Panc1 (cell line): ENCODE measurements around the gene SAMD4A.

Experiments used
- SIN3A ChIP-seq: IDR thresholded peaks from 2 replicates; pipeline ENCODE4 v1.6.1; 2012; ENCODE audit warnings: low read depth, mild to moderate bottlenecking, low read length, moderate library complexity, borderline replicate concordance; ENCODE audit not compliant: insufficient read depth
- TCF7L2 ChIP-seq: IDR thresholded peaks from 2 replicates; pipeline ENCODE4 v1.6.1; 2011; ENCODE audit warnings: mild to moderate bottlenecking, low read depth, low read length, inconsistent platforms
- TF ChIP-seq, protein P1 (sequence below): fragments of 450-650 bp; IDR thresholded peaks from 2 replicates; pipeline ENCODE4 v1.5.1; 2017; ENCODE audit warnings: mild to moderate bottlenecking
- TF ChIP-seq, protein P2 (sequence below), 2 experiments: IDR thresholded peaks; 2 replicates each; pipeline ENCODE4 v1.6.1; 2011 to 2012; ENCODE audit warnings: low read depth in 2 of 2, control low read depth in 1 of 2, low read length in 1 of 2, mild to moderate bottlenecking in 1 of 2, moderate library complexity in 1 of 2; ENCODE audit not compliant: insufficient read depth in 1 of 2

DNA sequence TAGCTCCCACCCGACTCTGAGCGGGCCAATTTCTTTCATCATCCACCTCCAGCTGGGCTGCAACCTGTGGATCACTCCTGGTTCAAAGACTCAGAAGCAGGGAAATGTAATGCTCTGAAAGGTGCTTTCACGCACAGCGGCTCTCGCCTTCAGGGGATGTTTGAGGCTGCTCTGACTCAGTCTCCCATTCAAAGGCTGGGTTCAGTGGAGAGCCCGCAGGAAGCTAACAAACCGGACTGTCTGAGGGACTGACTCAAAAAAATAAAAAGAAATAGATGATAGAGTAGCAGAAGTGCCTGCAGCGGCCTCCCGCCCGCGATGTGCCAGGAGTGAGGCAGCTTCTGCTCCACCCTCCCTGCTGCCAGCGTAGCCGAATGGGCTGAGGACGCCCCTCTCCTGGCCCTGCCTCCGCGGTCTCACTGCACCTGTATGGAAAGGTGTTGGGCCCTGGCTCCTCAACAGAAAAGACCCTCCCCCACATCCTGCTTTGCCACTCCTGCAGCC lies 237.7 kb downstream of the SAMD4A start:
- TF ChIP-seq, protein P1, sequence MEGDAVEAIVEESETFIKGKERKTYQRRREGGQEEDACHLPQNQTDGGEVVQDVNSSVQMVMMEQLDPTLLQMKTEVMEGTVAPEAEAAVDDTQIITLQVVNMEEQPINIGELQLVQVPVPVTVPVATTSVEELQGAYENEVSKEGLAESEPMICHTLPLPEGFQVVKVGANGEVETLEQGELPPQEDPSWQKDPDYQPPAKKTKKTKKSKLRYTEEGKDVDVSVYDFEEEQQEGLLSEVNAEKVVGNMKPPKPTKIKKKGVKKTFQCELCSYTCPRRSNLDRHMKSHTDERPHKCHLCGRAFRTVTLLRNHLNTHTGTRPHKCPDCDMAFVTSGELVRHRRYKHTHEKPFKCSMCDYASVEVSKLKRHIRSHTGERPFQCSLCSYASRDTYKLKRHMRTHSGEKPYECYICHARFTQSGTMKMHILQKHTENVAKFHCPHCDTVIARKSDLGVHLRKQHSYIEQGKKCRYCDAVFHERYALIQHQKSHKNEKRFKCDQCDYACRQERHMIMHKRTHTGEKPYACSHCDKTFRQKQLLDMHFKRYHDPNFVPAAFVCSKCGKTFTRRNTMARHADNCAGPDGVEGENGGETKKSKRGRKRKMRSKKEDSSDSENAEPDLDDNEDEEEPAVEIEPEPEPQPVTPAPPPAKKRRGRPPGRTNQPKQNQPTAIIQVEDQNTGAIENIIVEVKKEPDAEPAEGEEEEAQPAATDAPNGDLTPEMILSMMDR = no peak
- TF ChIP-seq, protein P2, sequence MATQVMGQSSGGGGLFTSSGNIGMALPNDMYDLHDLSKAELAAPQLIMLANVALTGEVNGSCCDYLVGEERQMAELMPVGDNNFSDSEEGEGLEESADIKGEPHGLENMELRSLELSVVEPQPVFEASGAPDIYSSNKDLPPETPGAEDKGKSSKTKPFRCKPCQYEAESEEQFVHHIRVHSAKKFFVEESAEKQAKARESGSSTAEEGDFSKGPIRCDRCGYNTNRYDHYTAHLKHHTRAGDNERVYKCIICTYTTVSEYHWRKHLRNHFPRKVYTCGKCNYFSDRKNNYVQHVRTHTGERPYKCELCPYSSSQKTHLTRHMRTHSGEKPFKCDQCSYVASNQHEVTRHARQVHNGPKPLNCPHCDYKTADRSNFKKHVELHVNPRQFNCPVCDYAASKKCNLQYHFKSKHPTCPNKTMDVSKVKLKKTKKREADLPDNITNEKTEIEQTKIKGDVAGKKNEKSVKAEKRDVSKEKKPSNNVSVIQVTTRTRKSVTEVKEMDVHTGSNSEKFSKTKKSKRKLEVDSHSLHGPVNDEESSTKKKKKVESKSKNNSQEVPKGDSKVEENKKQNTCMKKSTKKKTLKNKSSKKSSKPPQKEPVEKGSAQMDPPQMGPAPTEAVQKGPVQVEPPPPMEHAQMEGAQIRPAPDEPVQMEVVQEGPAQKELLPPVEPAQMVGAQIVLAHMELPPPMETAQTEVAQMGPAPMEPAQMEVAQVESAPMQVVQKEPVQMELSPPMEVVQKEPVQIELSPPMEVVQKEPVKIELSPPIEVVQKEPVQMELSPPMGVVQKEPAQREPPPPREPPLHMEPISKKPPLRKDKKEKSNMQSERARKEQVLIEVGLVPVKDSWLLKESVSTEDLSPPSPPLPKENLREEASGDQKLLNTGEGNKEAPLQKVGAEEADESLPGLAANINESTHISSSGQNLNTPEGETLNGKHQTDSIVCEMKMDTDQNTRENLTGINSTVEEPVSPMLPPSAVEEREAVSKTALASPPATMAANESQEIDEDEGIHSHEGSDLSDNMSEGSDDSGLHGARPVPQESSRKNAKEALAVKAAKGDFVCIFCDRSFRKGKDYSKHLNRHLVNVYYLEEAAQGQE (IDR thresholded peaks at IDR 0.05; ENCODE audit: insufficient read depth in 1 of 2, low read depth in 2 of 2, low read length in 1 of 2) = no peak
- TF ChIP-seq SIN3A = no peak
- TF ChIP-seq TCF7L2 = no peak
